Urothelium cell line (cell line): ENCODE results near the gene LRBA.

ENCODE experiments used
- DNase-seq: peaks from one replicate; pipeline ENCODE4 v3.0.0; 2011; ENCODE audit warnings: low spot score, mixed read lengths
- FAIRE-seq: peaks from 2 replicates; lab custom pipeline; 2011; peaks lifted over from hg19 to GRCh38; lab: Jason Lieb, UNC

The LRBA gene

DNA sequence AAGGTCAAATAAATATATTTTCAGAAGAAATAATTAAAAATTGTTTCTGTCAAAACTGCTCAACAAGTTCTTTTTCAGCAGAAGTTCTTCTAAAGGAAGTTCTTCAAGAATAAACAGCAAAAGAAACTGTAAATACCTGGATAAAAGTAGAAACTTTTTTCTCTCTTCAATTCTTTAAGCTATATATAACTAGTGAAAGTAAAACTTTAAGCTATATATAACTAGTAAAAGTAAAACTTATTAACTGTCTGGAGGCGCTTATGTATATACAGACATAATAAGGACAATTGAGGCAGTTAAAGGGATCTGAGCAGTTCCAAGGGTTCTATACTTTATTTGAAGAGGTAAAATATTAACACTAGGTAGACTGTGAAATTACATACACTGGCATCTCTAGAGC is 126.9 kb downstream of the LRBA start:
- FAIRE-seq (no peak), DNase-seq (no peak)

DNA sequence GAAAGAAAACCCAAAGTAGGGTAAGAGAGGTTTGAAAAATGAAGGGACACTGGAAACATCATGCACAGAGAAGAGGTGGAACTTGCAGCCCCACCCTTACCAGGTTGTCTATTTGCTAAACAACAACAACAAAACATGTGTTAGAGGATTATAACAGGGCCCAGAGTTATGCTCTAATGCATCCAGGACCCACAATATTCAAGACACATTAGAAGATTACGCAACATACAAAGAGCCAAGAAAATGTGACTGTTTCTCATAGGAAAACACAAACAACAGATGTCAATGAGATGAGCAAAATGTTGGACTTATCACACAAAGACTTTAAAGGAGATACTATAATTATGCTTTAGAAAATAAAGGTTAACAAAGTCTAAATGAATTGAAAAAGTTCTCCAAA is 128.5 kb downstream of the LRBA start:
- no peak for FAIRE-seq

DNA sequence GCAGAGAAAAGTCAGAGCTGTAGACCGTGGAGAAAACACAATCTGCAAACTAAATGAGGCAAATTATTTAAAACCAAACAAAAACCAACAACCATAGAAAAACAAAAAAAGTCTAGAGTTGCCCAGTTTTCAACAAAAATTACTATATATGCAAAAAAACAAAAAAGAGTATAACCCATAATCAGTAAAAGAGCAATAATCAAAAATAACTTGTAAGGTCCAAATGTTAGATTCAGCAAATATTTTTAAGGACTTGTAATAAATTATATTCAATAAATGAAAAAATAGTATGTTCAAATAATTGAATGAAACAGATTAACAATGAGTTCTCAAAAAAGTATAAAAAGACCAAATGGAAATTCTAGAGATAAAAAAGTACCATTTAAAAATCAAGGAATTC is 130.5 kb downstream of the LRBA start:
- DNase-seq = no peak
- FAIRE-seq = no peak

More for the DNA sequence above, 128.5 kb downstream of the LRBA start:
- DNase-seq = no peak

DNA sequence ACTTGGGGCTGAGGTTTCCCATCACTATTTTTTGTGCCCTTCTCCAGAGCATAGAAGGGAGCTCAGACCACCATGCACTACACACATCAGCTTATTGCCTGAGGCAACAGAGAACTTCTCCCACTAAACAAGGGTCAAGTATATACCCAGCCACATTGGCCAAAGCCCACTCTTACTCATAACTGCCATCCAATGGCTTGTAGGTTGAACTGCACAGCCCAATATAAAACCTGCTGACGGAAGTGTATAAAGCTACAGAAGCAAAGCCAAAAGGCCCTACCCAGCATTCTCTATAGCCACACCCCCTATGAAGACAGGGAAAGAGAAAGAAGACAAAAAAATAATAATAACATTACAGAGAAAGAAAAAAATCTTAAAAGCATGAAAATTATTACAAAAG is 139.7 kb downstream of the LRBA start:
- FAIRE-seq (no peak), DNase-seq (no peak)

DNA sequence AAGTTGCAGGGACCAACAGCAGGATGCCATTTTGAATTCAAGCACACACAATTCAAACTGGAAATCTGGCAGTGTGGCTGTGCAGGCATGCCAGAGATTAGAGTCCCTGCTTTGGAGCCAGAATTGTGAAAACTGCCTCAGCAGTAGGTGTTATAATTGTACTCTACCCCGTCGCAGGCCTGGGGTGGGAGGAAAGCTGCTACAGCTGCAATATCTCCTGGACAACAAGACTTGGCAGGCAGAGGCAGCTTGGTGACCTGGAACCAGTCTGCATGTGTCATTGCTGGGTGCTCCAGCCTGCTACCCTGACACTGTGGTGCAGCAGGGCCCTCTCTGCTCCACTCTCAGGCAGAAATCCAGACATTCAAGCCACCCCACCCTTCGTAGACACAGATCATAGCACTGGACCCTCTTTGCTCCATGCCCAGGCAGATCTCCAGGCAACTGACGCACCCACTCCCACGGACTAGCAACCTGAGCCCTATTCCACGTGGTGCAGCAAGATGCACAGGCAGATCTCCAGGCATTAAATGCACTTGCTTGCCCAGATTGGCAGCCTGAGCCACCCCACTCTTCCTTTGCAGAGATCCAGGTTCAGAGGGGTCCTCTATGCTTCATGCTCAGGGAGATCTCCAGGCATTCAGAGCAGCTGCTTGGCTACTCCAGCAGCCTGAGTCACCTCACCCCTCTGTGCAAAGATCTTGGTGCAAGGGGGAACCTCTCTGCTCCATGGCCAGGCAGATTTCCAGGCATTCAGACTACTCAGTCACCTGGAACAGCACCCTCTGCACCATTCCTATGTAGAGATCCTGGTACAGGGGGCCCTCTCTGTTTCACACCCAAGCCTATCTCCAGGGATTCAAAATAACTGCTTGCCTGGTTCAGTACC is 140.5 kb downstream of the LRBA start:
- no peak for FAIRE-seq
- DNase-seq = no peak

DNA sequence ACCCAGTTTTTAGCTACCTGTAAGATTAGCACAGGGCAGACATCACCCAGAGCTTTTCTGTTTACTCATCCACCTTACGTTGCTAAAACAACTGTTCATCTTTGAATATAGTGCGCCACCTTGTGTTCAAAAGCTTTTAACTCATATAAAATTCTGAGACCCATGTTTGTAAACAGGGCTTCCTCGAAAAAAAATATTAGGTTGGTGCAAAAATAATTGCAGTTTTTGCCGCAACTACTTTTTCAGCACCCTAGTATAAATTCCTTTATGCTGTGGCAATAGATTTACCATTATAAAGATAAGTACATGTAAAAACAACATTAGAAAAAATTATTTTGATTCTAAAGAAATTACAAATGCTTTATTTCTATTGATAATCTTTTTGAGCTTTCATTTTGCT is 147.9 kb downstream of the LRBA start:
- FAIRE-seq (no peak), DNase-seq (peak; percentile 49)

DNA sequence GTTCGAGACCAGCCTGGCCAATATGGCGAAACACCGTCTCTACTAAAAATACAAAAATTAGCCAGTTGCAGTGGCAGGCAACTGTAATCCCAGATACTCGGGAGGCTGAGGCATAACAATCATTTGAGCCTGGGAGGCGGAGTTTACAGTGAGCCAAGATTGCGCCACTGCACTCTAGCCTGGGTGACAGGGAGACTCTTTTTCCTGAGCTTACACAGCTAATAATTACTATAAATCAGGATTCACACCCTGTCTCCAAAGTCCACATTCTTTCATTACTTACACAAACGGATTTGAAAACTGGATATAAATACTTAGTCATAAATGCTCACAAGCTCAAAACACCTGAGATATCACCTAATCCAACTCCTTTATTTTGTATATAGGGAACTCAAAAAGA is 151.6 kb downstream of the LRBA start:
- FAIRE-seq (no peak), DNase-seq (no peak)

DNA sequence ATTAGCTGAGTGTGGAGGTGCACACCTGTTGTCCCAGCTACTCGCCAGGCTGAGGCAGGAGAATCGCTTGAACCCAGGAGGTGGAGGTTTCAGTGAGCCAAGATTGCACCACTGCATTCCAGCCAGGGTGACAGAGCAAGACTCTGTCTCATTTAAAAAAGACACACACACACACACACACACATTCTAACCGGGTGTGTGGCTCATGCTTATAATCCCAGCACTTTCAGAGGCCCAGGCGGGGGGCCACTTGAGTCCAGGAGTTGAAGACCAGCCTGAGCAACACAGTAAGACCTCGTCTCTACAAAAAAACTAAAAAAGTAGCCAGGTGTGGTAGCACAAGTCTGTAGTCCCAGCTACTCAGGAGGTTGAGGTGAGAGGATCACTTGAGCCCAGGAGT is 152.3 kb downstream of the LRBA start:
- FAIRE-seq (no peak), DNase-seq (no peak)

DNA sequence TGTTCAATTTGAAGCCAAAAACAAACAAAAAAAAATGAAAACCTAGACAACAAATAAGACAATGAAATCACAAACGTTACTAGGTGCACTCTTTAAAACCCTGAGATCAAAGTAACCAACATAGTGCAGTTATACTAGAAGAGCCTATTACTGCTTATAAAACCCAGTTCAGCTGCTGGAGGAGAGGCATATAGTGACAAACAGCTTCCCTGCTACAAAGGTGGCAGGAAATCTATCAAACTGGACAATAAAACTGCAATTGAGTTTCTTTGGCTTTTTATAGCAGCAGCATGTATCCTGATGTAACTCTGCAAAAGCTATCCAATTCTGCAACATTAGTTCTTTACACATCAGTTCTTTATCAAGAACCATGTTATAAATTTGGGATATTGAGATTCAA is 155.6 kb downstream of the LRBA start:
- FAIRE-seq (no peak), DNase-seq (no peak)

DNA sequence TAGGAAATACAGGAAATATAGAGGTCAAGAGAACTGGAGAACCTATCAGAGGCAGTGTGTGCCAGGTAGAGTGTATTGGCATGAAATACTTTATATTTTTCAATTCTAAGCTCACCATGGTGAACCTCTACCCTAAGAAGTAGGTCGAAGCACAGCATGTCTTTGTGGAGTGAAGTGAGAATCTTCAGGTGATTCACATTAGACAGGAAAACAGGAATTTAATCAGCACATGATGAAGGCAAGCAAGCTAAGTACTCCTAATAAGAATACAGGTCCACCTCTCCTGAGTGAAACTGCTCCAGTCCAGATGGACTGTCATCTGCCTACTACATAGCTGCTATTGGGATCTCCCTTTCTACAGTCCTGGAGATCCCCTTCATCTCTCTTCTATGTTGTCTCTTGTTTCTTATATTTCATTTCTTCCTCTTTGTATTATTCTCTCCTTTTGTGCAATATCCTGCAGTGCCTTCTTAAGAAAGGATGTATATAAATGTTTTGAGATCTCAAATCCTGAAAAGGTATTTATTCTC is 159.0 kb downstream of the LRBA start:
- FAIRE-seq = no peak
- no peak for DNase-seq

DNA sequence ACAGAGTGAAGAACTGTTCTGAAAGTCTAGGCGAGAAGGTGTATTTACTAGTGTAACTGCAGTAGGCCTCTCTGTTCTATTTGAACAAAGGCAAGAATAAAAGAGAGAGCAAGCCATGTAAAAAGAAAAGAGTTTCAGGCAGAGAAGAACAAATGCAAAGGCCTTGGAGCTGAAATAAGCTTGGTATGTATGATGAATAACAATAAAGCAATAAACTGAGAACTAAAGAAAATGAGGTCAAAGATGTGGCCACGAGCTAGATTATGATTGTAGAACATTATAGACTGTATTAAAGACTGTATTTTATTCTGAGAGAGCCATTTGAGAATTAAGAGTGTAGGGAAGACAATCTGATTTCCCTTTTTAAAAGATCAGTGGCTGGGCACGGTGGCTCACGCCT is 160.5 kb downstream of the LRBA start:
- FAIRE-seq (no peak), DNase-seq (no peak)

DNA sequence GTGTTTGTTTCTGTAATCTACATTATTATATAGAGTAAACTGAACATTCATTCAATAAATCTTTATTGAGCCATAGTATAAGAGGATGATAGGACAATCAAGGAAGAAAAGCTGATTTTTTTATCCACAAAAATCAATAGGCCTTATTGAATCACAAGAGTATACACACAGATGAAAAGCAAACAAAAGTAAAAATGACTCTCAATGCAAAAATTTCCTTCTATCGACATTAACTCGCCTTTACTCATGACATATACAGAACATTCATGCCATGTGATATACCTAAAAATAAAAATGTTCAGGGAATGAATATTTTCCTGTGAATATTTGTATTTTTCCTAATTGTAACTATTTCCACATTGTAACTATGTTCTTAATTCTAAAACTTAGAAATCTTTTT is 161.2 kb downstream of the LRBA start:
- FAIRE-seq (no peak), DNase-seq (no peak)

DNA sequence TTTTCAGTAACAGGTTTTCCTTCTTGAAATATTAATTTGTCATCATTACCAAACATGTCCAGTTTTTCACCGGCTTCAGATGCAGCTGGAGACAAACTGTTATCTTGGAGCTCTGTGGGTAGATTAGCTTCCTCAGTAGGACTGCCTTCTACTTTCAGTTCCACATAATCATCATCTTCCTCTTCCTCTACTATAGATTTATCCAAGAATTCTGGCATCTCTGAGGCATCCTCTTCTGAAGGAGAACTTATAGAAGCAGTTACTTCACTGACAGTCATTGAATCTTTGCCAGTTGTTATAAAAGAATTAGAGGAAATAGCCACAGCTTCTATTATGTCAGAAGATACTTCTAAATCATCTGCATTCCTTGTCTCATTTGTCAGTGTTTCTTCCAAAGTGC is 162.9 kb downstream of the LRBA start:
- FAIRE-seq (no peak), DNase-seq (no peak)

DNA sequence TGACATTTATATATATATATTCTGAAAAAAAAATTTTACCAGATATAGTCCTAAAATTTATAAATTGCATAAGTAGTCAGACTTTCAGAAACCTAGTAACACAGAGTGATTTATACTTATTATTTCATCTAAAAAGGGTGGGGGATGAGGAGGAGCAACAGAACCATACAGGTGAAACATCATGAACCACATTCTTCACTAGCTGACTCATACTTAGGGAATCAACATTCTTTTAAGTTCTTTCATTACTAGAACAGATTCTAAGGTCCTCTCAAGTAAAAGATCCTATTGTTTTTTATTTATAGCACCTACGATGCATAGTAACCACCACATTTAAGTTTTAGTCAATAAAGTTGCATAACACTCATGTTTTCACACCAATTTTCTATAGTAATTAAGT is 166.1 kb downstream of the LRBA start:
- DNase-seq = peak; percentile 47
- FAIRE-seq = no peak

DNA sequence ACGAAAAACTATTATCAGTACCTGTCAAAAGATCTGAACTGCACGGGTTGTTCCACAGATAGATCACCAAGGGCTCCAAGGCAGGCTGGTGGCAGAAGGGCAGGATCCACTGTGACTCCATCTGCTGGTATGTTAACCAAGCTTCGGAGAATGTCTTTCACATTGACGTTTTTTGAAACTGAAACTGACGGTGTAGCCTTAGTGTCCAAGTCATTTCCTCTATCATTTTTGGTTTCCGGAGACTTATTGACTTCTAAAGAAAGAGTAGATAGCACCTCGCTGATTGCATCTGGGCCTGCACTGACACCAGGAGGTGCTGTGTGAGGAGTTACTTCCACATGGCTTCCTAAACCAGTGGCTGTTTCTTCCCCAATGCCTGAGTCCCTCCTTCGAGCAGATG is 186.9 kb downstream of the LRBA start:
- FAIRE-seq (no peak), DNase-seq (no peak)

DNA sequence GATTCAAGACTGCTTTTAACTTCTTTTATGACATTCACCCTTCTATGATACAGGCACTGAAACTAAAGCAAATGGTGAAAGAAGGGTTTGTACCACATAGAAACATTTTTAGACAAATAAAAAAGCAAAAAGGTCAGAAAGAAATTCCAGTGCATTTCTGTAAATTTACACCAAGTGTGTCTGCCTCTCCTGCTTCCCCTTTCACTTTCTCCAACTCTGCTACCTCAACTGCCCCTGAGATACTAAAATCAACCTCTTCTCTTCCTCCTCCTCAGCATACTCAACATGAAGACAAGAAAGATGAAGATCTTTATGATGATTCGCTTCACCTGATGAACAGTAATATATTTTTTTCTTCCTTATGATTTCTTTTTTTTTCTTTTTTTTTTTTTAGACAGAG is 187.9 kb downstream of the LRBA start:
- DNase-seq (no peak), FAIRE-seq (no peak)

DNA sequence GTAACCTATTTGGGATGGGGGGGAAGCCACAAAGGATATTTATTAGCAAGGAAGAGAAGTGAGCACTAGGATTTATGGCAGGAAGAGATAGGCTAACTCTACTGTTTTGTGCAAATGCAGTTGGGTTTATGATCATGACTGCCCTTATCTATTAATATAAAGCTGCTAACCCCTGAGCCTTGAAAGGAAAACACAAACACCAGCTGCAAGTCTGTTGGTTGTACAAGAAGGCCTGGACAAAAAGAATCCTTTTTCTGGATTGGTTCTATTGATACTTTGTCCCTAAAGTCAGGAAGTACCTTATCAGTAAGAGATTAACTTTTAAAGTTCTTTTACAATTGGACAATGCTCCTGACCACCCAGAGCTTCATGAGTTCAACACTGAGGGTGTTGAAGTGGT is 188.8 kb downstream of the LRBA start:
- no peak for FAIRE-seq
- DNase-seq = no peak

DNA sequence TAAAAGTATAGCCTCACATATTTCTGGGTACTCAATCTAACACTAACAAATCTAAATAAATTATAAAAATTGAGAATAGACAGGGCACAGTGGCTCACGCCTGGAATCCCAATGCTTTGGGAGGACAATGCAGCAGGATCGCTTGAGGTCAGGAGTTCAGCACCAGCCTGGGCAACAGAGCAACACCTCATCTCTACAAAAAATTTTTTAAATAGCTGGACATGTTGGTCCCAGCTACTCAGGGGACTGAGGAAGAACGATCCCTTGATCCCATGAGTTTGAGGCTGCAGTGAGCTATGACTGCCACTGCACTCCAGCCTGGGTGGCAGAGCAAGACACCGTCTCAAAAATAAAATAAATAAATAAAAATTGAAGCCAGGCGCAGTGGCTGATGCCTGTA is 192.7 kb downstream of the LRBA start:
- no peak for DNase-seq
- no peak for FAIRE-seq

DNA sequence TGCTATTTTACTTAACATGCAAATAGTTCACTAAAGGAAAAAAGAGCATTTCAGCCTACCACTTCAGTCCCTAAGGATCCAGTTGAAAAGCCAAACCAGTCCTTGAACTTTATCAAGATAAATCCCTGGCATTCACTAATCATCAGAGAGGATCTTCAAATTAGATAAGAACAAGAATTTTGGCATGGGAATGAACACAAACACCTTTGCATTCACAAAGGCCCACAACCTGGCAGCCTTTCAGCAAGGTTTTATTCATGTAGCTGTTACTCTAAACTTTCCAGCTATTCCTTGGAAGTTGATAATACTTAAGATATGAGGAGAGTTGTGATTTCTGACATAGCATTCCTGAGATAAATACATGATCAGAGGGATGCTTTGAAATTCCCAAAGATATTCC is 193.4 kb downstream of the LRBA start:
- no peak for DNase-seq
- FAIRE-seq = no peak

DNA sequence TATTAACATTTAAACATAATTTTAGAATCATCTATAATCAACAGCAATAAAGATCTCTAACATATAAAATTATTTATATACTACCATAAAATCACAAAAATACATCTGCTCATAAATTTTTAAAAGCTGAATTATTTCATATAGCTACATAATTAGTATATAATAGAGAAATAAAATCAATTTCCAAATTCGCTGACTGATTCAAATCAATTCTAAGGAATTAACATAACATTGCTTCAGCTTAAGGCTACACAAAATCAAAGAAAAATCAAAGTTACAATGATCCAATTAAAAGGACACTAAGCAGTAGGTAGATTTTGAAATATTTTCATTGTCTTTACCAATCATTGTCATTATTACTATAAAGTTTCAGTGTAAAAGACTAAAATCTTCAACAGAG is 194.7 kb downstream of the LRBA start:
- FAIRE-seq (no peak), DNase-seq (no peak)

DNA sequence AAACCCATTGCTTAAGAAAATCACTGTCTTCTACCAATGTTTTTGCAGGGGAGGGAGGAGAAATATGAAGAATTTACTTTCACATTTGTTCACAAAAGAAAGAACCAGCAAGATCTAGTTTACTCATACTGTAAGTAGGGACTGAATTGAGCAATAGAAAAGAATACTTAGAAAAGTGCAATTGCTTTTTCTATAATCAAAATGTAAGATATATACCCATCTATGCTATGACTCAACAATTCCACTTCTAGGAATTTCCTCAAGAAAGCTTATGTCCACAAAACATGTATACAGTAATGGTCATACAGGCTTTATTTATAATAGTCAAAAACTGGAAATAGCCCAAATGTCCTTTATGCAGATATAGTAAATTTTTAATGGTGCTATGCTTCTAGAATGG is 196.4 kb downstream of the LRBA start:
- DNase-seq = no peak
- FAIRE-seq = no peak

DNA sequence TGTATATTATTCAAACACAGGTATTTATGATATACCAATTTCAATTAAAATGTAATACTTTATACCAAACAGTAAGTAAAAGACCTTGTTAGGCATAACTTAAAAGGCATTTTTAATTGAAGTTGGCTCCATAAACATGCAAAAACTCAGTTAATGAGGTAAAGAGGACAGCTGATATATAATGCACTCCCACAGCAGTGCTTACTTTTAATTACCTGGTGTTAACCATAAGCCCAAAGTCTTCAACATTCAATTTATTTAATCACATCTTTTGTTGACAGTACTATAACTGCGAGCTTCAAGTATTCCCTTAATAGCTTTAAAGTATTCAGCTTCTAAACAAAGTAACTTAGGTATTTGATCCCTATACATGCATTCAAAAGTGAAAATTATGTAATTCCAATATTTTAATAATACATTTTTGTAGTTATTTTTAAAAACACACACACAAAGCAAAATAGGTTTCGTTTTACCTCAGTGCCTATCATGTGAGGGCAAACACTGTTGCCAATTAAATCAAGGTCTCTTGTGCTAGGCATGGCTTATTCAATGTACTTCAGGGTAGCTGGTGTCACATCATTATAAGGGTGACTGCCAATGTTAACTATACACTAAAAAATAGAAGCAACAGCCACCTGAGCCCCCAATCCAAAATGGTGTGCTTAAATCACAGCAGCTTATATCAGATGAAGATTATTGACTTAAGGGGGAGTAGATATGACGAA is 197.1 kb downstream of the LRBA start:
- DNase-seq (no peak), FAIRE-seq (no peak)
